IMR-90 (cell line): ENCODE results near the gene STK25. TPM values are rescaled to one million over a fixed set of nuclear protein-coding genes. Genes with fewer than 3 reads are reported as not detected.

ENCODE experiments used
- ATAC-seq: fragments of 200-7000 bp; cut with Tn5 transposase; 2 replicates; pipeline ENCODE4 v1.9.1; 2020; ENCODE audit warnings: low read depth, mild to moderate bottlenecking, moderate library complexity
- BruUV-seq: library from RNA; stranded (reverse); fragments of 400-500 nt; replicated peaks from 2 replicates; lab custom pipeline; 2021; lab: Mats Ljungman, UMichigan
- CTCF ChIA-PET: fragments of 300-600 bp; formaldehyde crosslinking; extraction: SDS; loops from one replicate; lab custom pipeline; 2021; ENCODE audit warnings: antibody characterized with exemption; lab: Yijun Ruan, JAX
- POLR2A ChIA-PET: fragments of 300-600 bp; sonication (Branson Sonifier 250); formaldehyde crosslinking; loops from one replicate; lab custom pipeline; 2022; ENCODE audit warnings: antibody characterized with exemption; ENCODE audit not compliant: unreplicated experiment; lab: Charles Lee
- DNase-seq: peaks from one replicate; pipeline ENCODE4 v3.0.0; 2013
- H2AFZ ChIP-seq: replicated peaks from 2 replicates; pipeline ENCODE3; 2013; ENCODE audit warnings: low read length, mild to moderate bottlenecking; ENCODE audit not compliant: poor library complexity
- H2AK5ac ChIP-seq: 2 replicates; pipeline ENCODE4 v1.6.1; 2013; ENCODE audit warnings: low read depth, low read length, inconsistent platforms
- H2AK9ac ChIP-seq: replicated peaks from 2 replicates; pipeline ENCODE3; 2013; ENCODE audit warnings: mild to moderate bottlenecking, low read depth, low read length, moderate library complexity; ENCODE audit not compliant: poor library complexity
- H2BK120ac ChIP-seq: 2 replicates; pipeline ENCODE4 v1.6.1; 2013; ENCODE audit warnings: low read depth, low read length, inconsistent platforms
- H2BK15ac ChIP-seq: 3 replicates; pipeline ENCODE4 v1.6.1; 2013; ENCODE audit warnings: low read depth, low read length, inconsistent platforms
- H2BK20ac ChIP-seq: 2 replicates; pipeline ENCODE4 v1.6.1; 2013; ENCODE audit warnings: low read depth, mild to moderate bottlenecking, inconsistent platforms, low read length, moderate library complexity
- H2BK5ac ChIP-seq: 2 replicates; pipeline ENCODE4 v1.6.1; 2013; ENCODE audit warnings: mild to moderate bottlenecking, low read depth, low read length, inconsistent platforms; ENCODE audit not compliant: poor library complexity, severe bottlenecking
- H3K14ac ChIP-seq: replicated peaks from 2 replicates; pipeline ENCODE4 v1.6.1; 2013; ENCODE audit warnings: low read depth, low read length, inconsistent platforms
- H3K18ac ChIP-seq: 2 replicates; pipeline ENCODE4 v1.6.1; 2013; ENCODE audit warnings: low read depth, low read length, control low read depth
- H3K23ac ChIP-seq: 2 replicates; pipeline ENCODE4 v1.6.1; 2013; ENCODE audit warnings: low read depth, low read length, inconsistent platforms
- H3K27ac ChIP-seq: 2 replicates; pipeline ENCODE4 v1.5.1; 2013; ENCODE audit warnings: mild to moderate bottlenecking, control low read depth, low read length; ENCODE audit not compliant: insufficient read depth
- H3K27me3 ChIP-seq: 2 replicates; pipeline ENCODE4 v1.6.1; 2013; ENCODE audit warnings: low read length; ENCODE audit not compliant: control insufficient read depth, insufficient read depth
- H3K36me3 ChIP-seq: 2 replicates; pipeline ENCODE4 v1.6.1; 2013; ENCODE audit warnings: low read length, mixed read lengths; ENCODE audit not compliant: control insufficient read depth, insufficient read depth
- H3K4ac ChIP-seq: 2 replicates; pipeline ENCODE4 v1.6.1; 2013; ENCODE audit warnings: low read depth, low read length, inconsistent platforms
- H3K4me1 ChIP-seq: 2 replicates; pipeline ENCODE4 v1.6.1; 2013; ENCODE audit warnings: low read length, mixed read lengths; ENCODE audit not compliant: control insufficient read depth, insufficient read depth
- H3K4me2 ChIP-seq: 2 replicates; pipeline ENCODE4 v1.6.1; 2013; ENCODE audit warnings: low read depth, mild to moderate bottlenecking, control low read depth, low read length, moderate library complexity
- H3K4me3 ChIP-seq: 2 replicates; pipeline ENCODE4 v1.5.1; 2013; ENCODE audit warnings: low read depth, mild to moderate bottlenecking, control low read depth, low read length, moderate library complexity; ENCODE audit not compliant: insufficient read depth
- H3K56ac ChIP-seq: 2 replicates; pipeline ENCODE4 v1.6.1; 2013; ENCODE audit warnings: low read length, inconsistent platforms; ENCODE audit not compliant: insufficient read depth; ENCODE audit errors: extremely low read depth
- H3K79me1 ChIP-seq, 2 experiments: 2 replicates each; pipeline ENCODE4 v1.6.1; 2013; ENCODE audit warnings: low read length in 2 of 2, inconsistent platforms in 1 of 2, low read depth in 1 of 2
- H3K9ac ChIP-seq: 2 replicates; pipeline ENCODE4 v1.6.1; 2013; ENCODE audit warnings: low read depth, low read length, control low read depth
- H3K9me1 ChIP-seq: 2 replicates; pipeline ENCODE4 v1.6.1; 2013; ENCODE audit warnings: low read length, inconsistent platforms; ENCODE audit not compliant: insufficient read depth
- H3K9me3 ChIP-seq: 2 replicates; pipeline ENCODE4 v1.6.1; 2013; ENCODE audit warnings: low read length; ENCODE audit not compliant: control insufficient read depth, insufficient read depth
- H4K20me1 ChIP-seq: 2 replicates; pipeline ENCODE4 v1.6.1; 2013; ENCODE audit warnings: low read length, inconsistent platforms; ENCODE audit not compliant: insufficient read depth
- H4K5ac ChIP-seq: 2 replicates; pipeline ENCODE4 v1.6.1; 2013; ENCODE audit warnings: mild to moderate bottlenecking, low read depth, low read length, control low read depth
- H4K8ac ChIP-seq, 2 experiments: 2 replicates each; pipeline ENCODE4 v1.6.1; 2013; ENCODE audit warnings: low read depth in 2 of 2, low read length in 2 of 2, control low read depth in 1 of 2, inconsistent platforms in 1 of 2
- H4K91ac ChIP-seq: 2 replicates; pipeline ENCODE4 v1.6.1; 2013; ENCODE audit warnings: low read depth, low read length, inconsistent platforms; ENCODE audit not compliant: insufficient read depth
- MXI1 ChIP-seq: IDR thresholded peaks from 2 replicates; pipeline ENCODE4 v1.6.1; 2012; ENCODE audit warnings: low read depth, mild to moderate bottlenecking, low read length, moderate library complexity, borderline replicate concordance
- NFE2L2 ChIP-seq: fragments of 150-350 bp; IDR thresholded peaks from 2 replicates; pipeline ENCODE4 v1.6.1; 2016; ENCODE audit warnings: low read depth, mild to moderate bottlenecking, low read length
- WGBS, 2 experiments: methylation state at CpG; one replicate each; pipeline versions ENCODE4 v1.1.5 to v1.1.7; 2013; ENCODE audit warnings: missing lambda C conversion rate in 2 of 2; ENCODE audit not compliant: insufficient read length in 1 of 2; ENCODE audit errors: extremely low coverage in 2 of 2; 5-methylcytosine and 5-hydroxymethylcytosine counted together
- dilution Hi-C: fragments of 300-500 bp; cut with HindIII; formaldehyde crosslinking; loops from one replicate; pipeline ENCODE4 v1.14.3; 2018; ENCODE audit warnings: low sequenced_read_pairs; ENCODE audit not compliant: unreplicated experiment
- in situ Hi-C: fragments of 300-500 bp; cut with MboI; formaldehyde crosslinking; loops from 3 replicates; pipeline ENCODE4 v1.14.3; 2019; ENCODE audit warnings: low sequenced_read_pairs, inconsistent platforms, mixed read lengths
- intact Hi-C: fragments of 100-400 bp; cut with micrococcal nuclease; formaldehyde crosslinking; loops from 2 replicates; pipeline ENCODE4 v1.10.0; 2022
- polyA plus RNA-seq, 3 experiments: library from polyadenylated mRNA; depleted of rRNA; stranded (reverse); fragments of >200 nt; gene quantifications; 2 replicates each; pipeline ENCODE4 v1.2.3, GENCODE V29; 2012; ENCODE audit warnings: low replicate concordance in 1 of 3
- total RNA-seq: library from RNA; depleted of rRNA; stranded (reverse); fragments of >200 nt; gene quantifications from 2 replicates; pipeline ENCODE4 v1.2.3, GENCODE V29; 2012

Gene STK25
- total and polyA plus RNA-seq, 2 of the 4 experiments (the other 2 are of a cell fraction) = 258 to 392 TPM

DNA sequence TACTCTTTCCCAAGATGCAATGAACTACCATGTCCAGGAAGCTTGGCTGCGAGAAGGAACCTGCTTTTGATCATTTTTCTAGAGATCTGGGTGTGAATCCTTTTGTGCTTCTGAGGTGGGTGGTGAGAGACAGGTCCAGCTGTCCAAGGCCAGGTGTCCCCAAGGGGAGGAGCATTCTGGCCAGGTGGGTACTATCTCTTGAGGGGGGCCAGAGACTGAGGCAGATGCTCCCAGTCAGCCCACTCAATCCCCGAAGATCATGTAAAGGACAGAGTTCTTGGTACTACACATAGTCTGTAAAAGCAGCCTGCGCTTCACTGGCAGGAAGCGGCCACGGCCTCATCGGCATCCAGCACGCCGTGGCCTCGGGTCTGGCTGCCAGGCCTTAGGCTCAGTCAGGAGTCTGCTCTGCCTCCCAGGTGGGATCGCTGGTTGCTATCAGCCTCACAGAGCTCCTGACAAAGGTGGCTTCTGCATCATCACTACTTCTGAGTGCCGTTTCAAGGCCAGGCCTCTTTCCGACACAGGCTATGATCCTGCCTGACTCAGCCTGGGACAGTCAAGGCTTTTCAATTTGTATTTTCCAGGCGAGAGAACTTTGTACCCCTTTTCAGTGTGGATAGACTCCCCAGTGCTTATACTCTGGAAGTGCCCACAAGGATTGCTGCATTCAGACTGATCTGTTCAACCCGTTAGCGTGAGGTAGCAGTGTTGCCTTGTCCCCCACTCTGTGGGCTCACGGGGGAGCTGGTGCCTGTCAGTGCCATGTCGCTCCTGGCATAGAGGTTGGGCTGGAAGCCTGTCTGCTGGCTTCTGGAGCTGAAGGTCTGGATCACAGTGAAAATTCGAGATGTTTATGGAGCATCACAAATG is 29.1 kb downstream of the STK25 start (continued):
- no peak for TF ChIP-seq NFE2L2

DNA sequence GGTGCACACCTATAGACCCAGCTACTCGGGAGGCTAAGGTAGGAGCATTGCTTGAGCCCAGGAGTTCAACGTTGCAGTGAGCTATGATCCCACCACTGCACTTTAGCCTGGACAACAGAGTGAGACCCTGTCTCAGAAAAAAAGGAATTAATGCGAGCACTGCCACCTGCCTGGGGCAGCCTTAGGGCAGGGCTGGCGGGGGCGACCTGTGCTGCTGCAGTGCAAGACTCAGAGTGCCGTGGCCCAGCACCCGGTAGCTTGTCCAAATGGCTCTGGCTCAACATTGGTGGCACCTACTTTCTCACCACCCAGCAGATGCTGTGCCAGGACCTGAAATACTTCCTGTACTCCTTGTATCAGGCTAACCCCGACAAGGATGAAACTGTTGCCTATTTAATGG is 30.2 kb downstream of the STK25 start:
- BruUV-seq = no TSS peak
- Histone ChIP-seq H3K23ac (no peak overlapping the region), H3K4me2 (no peak overlapping the region), H2AFZ (no peak overlapping the region), H2AK9ac (no peak overlapping the region), H4K20me1 (no peaks in the 10 kb centered on the region), H2BK120ac (no peak overlapping the region), H3K4me1 (no peaks in the 10 kb centered on the region), H4K5ac (no peak overlapping the region), H4K91ac (no peak overlapping the region), H3K4me3 (no peak overlapping the region), H2BK15ac (no peak overlapping the region), H2BK20ac (no peak overlapping the region), H3K14ac (no peak overlapping the region), H2BK5ac (no peak overlapping the region), H3K9ac (no peak overlapping the region), H2AK5ac (no peak overlapping the region), H3K27ac (no peak overlapping the region), H4K8ac (no peak overlapping the region), H3K56ac (no peak overlapping the region), H3K36me3 (peaks cover 1% of the 10 kb centered on the region; the same call in 1 of the 2 replicates), H3K9me1 (no peaks in the 10 kb centered on the region), H3K27me3 (peaks cover 2% of the 10 kb centered on the region), H3K79me1 (no peaks in the 10 kb centered on the region), H3K18ac (no peak overlapping the region), H3K9me3 (no peaks in the 10 kb centered on the region), H3K4ac (no peak overlapping the region)
- ATAC-seq (no peak), DNase-seq (no peak)
- intact Hi-C loops = no loop called here
- TF ChIP-seq MXI1 = no peak
- POLR2A ChIA-PET = no interaction called here
- in situ Hi-C loops = no loop called here
- CTCF ChIA-PET = no interaction called here
- 80% methylated on average over 6 of the region's 8 CpGs; no CpG with 5 or more reads in 1 of the 2 experiments for WGBS, 2 experiments
- dilution Hi-C loops = no loop called here
